Measurements from ENCODE around the gene TACC2.

TACC2 gene

GRCh38 chr10:122264436-122264835, 275.5 kb downstream of the TACC2 start:
- no peak for TF ChIP-seq CTCF (IDR thresholded peaks at IDR 0.05; ENCODE audit: low read depth, low read length)
- no peak overlapping the region for H3K4me3 ChIP-seq (ENCODE audit: low read depth, low read length)

GRCh38 chr10:122264931-122265330, 276.0 kb downstream of the TACC2 start:
- H3K4me3 ChIP-seq (ENCODE audit: low read depth, low read length) = no peak overlapping the region
- no peak for TF ChIP-seq CTCF (IDR thresholded peaks at IDR 0.05; ENCODE audit: low read depth, low read length)

GRCh38 chr10:122265896-122266295, 276.9 kb downstream of the TACC2 start:
- H3K4me3 ChIP-seq (ENCODE audit: low read depth, low read length) = no peak overlapping the region
- TF ChIP-seq CTCF (IDR thresholded peaks at IDR 0.05; ENCODE audit: low read depth, low read length) = no peak

GRCh38 chr10:122267849-122268737, 279.1 kb downstream of the TACC2 start:
- H3K4me3 ChIP-seq (ENCODE audit: low read depth, low read length) = no peak overlapping the region
- peak; percentile 98 for TF ChIP-seq CTCF (IDR thresholded peaks at IDR 0.05; ENCODE audit: low read depth, low read length)

- H3K4me3 ChIP-seq (ENCODE audit: low read depth, low read length) = no peak overlapping the region
- TF ChIP-seq CTCF (IDR thresholded peaks at IDR 0.05; ENCODE audit: low read depth, low read length) = no peak
Measured at GRCh38 chr10:122269059-122269687, 280.2 kb downstream of the TACC2 start.

GRCh38 chr10:122271076-122271475, 282.1 kb downstream of the TACC2 start, which contains the start of gene BTBD16:
TSS of gene BTBD16 (plus strand) at chr10:122271296. CDS start at chr10:122275082, 3,786 bp downstream.
- TF ChIP-seq CTCF (IDR thresholded peaks at IDR 0.05; ENCODE audit: low read depth, low read length) = no peak
- H3K4me3 ChIP-seq (ENCODE audit: low read depth, low read length) = no peak within 1 kb of the TSS
